GM12864 (cell line): ENCODE measurements around the gene FMN1.

ENCODE experiments used
- DNase-seq: peaks from one replicate; pipeline ENCODE4 v3.0.0-alpha.2; 2011; ENCODE audit warnings: low read depth
- H3K4me3 ChIP-seq: 2 replicates; pipeline ENCODE4 v1.5.1; 2011; ENCODE audit warnings: mild to moderate bottlenecking, low read depth, low read length, control low read depth
- TF ChIP-seq, protein P1 (sequence below): IDR thresholded peaks from 2 replicates; pipeline ENCODE4 v1.5.1; 2011; ENCODE audit warnings: low read depth, mild to moderate bottlenecking, moderate library complexity, low read length, control low read depth, inconsistent platforms; ENCODE audit errors: missing control alignments

FMN1 gene

DNA sequence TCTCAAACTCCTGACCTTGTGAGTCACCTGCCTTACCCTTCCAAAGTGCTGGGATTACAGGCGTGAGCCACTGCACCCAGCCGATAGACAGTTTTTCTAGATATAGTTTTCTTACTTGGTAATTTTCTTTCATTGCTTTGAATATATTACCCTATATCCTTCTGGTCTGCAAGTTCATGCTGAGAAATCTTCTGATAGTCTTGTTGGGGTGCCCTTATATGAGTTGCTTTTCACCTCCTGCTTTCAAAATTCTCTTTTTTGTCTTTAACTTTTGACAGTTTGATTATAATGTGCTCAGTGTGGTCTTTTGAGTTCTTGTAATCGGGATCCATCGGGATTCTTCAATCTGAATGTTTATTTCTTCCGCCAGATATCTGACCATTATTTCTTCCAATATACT lies 259.4 kb downstream of the FMN1 start:
- H3K4me3 ChIP-seq: no peak overlapping the region
- DNase-seq: no peak
- TF ChIP-seq, protein P1, sequence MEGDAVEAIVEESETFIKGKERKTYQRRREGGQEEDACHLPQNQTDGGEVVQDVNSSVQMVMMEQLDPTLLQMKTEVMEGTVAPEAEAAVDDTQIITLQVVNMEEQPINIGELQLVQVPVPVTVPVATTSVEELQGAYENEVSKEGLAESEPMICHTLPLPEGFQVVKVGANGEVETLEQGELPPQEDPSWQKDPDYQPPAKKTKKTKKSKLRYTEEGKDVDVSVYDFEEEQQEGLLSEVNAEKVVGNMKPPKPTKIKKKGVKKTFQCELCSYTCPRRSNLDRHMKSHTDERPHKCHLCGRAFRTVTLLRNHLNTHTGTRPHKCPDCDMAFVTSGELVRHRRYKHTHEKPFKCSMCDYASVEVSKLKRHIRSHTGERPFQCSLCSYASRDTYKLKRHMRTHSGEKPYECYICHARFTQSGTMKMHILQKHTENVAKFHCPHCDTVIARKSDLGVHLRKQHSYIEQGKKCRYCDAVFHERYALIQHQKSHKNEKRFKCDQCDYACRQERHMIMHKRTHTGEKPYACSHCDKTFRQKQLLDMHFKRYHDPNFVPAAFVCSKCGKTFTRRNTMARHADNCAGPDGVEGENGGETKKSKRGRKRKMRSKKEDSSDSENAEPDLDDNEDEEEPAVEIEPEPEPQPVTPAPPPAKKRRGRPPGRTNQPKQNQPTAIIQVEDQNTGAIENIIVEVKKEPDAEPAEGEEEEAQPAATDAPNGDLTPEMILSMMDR: no peak

DNA sequence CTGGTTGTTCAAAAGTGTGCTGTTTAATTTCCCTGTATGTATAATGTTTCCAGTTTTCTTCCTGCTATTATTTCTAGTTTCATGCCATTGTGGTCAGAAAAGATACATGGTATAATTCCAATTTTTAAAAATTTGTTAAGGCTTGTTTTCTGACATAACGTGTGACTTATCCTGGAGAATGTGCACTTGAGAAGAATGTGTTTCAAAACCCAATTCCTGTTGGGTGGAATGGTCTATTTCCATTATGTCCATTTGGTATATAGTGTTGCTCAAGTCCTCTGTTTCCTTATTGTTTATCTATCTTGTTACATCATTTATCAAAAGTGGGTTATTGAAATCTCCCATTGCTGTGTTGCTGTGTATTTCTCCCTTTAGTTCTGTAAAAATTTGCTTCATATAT lies 261.3 kb downstream of the FMN1 start:
- no peak for DNase-seq
- H3K4me3 ChIP-seq: no peak overlapping the region
- TF ChIP-seq, protein P1: no peak

DNA sequence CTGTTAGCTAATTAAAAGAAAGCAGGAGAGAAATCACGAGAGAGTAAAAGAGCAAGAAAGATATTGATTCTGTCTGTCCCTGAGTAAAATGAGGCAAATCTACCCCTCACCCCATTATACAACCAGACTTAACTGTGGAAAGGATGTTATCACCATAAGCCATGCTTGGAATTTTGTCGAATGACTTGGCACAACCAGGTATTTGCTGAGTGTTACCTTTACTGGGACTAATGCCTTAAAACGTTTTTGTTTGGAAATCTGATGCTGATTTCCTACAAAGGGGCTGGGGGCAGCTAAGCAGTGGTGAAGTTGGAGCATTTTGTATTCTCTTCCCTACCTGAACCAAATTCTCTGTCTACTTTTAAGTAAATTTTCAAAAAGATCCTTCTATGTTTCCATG lies 265.6 kb downstream of the FMN1 start:
- no peak overlapping the region for H3K4me3 ChIP-seq

DNA sequence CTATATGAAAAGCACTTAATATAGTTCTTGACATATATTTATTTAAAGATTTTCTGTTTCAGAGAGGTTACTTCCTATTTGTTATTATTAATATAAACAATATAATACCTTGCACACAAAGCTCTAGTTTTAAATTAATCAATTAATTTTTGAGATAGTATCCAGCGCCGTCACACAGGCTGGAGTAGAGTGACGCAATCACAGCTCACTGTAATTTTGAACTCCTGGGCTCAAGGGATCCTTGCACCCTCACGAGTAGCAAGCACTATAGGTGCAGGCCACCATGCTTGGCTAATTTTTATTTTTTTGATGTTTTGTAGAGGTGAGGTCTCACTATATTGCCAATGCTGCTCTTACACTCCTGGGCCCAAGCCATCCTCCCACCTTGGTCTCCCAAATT lies 267.4 kb downstream of the FMN1 start:
- TF ChIP-seq, protein P1: no peak
- no peak overlapping the region for H3K4me3 ChIP-seq
- no peak for DNase-seq

More for the DNA sequence above, 265.6 kb downstream of the FMN1 start:
- TF ChIP-seq, protein P1: no peak
- DNase-seq: no peak

DNA sequence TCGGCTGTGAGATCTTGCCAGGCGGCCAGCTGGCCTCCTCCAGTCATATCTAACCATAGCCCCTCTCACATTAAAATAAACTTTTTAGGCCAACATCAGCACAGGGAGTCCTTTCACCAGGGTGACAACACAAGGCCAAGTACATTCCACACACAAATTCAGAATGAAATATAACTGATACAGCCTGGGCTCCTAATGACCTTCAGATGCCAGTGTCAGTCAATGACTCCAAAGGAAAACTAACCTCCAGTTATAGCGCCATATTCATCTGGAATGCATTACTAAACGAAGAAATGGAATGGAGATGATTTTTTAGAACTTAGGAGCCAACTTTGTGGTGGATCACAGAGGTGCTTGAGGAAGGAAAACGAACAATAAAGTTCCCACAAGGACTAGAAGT lies 271.3 kb downstream of the FMN1 start:
- no peak for DNase-seq
- TF ChIP-seq, protein P1: no peak
- H3K4me3 ChIP-seq: no peak overlapping the region

DNA sequence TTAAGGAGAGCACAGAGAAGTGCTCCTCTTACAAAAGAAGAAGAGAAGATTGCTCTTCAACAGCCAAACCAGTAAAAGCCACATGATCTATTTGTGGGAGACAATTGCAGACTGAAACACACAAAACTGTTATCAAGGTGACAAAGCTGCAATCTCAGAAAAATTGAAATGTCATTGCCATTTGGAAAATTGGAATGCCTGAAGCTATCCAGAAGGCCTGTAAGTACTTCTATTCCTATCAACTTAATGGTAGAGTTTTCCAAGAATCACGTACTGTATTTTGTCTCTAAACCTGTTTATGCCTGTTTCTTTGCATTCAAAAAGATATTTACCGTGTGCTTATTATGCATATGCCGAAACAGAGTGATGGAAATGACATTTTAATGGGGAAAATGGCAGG lies 272.0 kb downstream of the FMN1 start:
- TF ChIP-seq, protein P1: no peak
- H3K4me3 ChIP-seq: no peak overlapping the region
- DNase-seq: no peak

DNA sequence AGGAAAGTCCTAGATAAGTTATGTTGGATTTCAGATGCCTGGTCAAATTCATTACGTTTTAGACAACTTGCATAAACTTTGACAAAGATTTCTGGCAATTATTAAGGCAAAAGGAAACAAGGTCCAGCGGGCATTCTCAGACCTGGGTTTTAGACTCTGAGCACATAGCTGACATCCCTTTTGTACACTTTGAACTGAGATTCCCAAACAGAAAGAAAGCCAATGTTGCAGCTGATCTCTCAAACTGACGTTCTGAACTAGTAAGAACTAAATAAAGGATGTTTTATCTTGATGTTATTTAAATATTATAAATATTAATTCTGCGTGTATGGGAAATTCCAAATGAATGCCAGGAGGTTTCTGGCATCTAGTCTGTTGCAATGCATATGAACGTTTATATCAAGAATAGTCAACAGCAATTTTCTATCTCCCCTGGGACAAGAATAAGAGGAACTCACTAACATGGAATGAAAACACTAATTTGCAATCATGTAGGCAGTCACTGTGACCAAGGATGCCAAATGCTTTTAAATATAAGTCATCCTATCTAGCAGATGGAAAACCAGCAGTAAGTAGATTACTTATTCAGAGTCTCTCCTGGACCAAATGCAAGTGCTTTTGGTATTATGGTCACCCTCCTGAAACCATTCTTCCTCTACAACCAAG lies 274.6 kb downstream of the FMN1 start:
- DNase-seq: no peak
- TF ChIP-seq, protein P1: no peak

More for the DNA sequence above, 274.6 kb downstream of the FMN1 start:
- H3K4me3 ChIP-seq: no peak overlapping the region
